HS-5 (cell line): ENCODE measurements around the gene EFCC1.

Source experiments
- DNase-seq: peaks from one replicate; pipeline ENCODE4 v3.0.0-alpha.2; 2012; ENCODE audit warnings: low read depth

The EFCC1 gene, protein sequence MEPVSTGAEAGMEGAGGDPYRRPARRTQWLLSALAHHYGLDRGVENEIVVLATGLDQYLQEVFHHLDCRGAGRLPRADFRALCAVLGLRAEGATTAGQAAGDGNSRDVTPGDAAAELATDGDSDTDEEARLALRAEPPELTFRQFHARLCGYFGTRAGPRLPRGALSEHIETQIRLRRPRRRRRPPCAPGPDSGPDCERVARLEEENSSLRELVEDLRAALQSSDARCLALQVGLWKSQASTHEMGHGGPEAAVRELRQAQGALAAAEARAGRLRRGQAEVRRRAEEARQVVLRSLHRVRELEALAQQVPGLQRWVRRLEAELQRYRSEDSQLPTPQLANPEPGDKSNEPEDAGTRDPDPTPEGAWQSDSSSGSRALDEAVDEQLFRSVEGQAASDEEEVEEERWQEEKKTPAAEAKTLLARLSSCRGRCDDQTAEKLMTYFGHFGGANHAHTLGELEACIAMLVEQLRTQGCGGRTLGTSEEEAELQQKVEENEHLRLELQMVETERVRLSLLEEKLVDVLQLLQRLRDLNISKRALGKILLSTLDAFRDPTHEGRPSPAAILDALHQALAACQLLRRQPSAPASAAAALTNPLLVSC

DNA sequence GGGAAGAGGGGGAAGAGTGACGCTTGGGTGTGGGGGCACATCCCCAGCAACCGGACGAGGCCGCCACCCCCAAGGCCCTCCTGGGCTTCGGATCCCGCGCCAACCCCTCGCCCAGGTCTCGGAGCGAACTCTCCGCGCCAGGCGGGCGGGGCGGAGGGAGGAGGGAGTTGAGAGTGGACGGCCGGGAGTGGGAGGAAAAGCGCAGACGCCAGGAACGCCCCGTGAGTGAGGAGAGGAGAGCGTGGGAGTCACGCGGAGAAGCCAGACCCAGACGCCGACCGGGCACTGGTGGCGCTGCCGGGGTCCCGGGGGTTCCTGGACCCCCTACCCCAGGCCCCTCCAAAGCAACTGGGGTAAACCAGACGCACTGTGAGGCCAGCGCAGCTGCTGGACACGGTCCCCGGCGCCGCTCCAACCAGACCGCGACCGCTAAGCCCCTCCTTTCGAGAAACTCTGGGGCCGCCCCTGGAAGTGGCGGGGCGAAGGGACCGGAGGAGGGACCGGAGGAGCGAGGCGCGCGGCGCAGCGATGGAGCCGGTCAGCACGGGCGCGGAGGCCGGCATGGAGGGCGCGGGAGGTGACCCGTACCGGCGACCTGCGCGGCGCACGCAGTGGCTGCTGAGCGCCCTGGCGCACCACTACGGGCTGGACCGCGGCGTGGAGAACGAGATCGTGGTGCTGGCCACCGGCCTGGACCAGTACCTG is at the start of gene EFCC1:
Gene EFCC1, plus strand, starts transcription at position 204 of the 705 bp plus-strand sequence. Its CDS starts 325 bp downstream, at position 529.
- DNase-seq, result no peak

- DNase-seq, result no peak
Observed at GRCh38 chr3:128956440-128956839, 44.7 kb upstream of the EFCC1 start.

GRCh38 chr3:128965280-128965679 is 35.8 kb upstream of the EFCC1 start:
- DNase-seq, result no peak

DNA sequence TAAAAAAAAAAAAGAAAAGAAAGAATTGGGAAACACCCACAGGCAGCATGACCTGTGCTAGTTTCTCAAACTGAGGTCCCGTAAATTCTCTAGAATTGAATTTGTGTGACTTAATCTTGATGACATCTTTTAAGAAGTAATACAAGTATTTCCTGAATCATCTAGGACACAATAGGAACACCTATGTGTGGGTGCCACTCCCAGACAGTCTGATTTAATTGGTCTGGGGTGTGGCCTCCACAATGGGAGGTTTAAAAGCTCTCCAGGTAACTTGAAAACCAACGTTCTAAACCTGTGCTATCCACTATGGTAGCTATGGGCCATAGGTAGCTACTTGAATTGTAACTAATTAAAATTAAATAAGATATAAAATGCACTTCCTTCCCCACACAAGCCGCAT is 35.3 kb upstream of the EFCC1 start:
- no peak for DNase-seq

DNA sequence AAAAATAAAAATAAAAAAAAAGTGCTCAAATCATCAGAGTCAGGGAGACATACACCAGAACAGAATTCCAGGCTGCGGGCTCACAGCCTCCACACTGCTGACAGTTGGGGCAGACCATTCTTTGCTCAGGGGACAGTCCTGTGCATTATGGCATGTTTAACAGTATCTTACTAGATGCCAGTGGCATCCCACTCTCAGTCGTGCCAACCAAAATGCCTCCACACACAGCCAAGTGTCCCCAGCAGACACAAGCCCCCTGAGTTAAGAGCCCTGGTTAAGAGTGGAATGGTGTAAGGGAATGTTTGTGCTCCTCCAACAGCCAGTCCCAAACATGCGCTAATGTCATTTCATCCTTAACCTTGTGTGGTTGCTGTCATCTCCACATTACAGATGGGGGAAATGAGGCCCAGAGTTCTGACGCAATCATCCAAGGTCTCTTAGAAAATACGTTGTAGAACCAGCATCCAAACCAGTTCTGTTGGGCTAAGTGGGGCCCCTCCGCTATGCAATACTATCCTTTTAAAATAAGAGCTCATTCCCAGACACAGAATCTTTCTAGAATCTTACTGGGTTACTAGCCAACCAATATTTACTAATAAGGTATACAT is 33.3 kb upstream of the EFCC1 start:
- no peak for DNase-seq

GRCh38 chr3:128969993-128970739 is 30.9 kb upstream of the EFCC1 start:
- no peak for DNase-seq

GRCh38 chr3:128970740-128971047 is 30.4 kb upstream of the EFCC1 start:
- no peak for DNase-seq

- no peak for DNase-seq
Observed at GRCh38 chr3:128971421-128972100, 29.5 kb upstream of the EFCC1 start.

DNA sequence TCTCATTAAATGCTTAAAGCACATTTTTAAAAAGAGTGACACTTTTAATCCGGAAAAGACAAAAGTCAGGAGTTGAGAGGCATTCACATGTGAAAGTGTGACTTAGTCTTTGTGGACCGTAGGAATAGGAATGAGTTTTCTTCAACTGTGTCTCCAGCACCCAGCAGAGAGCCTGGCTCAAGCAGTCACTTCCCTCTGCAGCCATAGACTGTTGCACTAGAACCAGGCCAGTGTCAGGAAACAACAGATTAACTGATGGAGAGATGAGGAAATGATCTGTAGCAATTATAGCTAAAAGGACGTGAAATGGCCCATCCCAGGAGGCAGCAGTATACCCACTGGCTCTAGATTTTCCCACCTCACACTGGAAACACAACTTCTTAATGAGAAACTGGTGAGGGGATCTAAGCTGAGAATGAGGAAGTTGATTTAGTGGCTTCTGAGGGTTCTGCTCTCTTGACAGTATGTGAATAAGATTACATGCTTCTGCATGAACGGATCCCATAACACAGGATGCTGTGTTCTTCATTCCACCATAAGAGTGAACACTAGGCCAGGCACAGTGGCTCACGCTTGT is 27.0 kb upstream of the EFCC1 start:
- DNase-seq, result no peak

DNA sequence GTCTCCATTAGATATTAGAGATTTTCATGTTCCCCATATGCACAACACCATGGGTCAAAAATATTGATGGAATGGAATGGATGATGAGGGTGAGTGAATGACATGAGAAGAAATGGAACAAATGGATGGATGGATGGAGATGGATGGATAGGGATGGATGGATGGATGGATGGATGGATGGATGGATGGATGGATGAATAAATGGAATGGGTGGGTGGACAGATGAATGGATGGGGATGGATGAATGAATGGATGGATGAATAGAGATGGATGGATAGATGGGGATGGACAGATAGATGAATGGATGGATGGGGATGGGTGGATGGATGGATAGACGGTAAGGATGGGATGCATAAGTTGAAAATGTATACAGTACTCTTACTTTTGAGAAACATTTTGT is 25.8 kb upstream of the EFCC1 start:
- DNase-seq, result no peak

DNA sequence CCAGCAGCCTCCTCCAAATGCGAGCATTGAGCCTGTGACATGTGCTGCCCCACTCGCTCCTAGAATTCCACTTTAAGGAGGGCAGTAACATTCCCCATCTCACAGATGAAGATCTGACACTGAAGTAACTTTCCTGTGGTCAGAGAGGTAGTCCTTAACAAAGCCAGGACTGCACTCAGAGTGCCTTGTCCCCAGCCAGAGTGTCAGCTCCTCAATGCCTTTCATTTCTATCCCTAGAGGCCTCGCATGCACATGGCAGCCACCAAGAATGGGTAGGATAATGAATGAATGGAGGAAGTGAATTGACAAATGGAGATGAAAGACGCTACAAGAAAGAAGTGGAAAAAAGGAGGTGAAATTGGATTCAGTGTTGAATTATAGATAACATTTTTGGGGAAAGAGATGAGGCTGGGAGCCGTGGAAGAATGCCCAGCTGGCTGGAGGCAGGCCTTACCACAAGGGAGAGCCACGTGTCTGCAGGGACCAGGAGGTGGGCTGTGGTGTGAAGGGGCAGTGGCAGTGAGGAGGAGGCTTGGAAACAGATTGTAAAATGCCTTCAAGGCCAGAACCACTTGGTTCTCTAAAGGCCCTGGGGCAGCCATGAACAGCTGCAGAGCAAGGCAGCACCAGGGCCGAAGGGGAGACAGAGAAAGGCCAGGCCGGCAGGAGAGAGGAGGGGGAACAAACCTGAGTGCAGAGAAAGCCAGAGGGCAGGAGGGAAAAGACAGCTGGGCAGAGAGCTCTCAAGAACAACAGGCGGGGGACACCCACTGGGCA is 17.6 kb upstream of the EFCC1 start:
- no peak for DNase-seq

GRCh38 chr3:128984596-128984995 is 16.5 kb upstream of the EFCC1 start:
- no peak for DNase-seq

GRCh38 chr3:128987302-128988100 is 13.6 kb upstream of the EFCC1 start:
- DNase-seq, result no peak

- DNase-seq, result no peak
Observed at GRCh38 chr3:128988286-128988685, 12.8 kb upstream of the EFCC1 start.

GRCh38 chr3:128991355-128991895 is 9.7 kb upstream of the EFCC1 start:
- no peak for DNase-seq

- DNase-seq, result no peak
Observed at GRCh38 chr3:128992926-128993460, 8.1 kb upstream of the EFCC1 start.

GRCh38 chr3:128993461-128994172 is 7.5 kb upstream of the EFCC1 start, which contains the start of gene CFAP92:
Gene CFAP92 (minus strand): TSS chr3:128994076. CDS start chr3:128993304, 772 bp downstream.
- no peak for DNase-seq

- DNase-seq, result peak; percentile 16
Observed at GRCh38 chr3:128994173-128994512, 7.0 kb upstream of the EFCC1 start.
